CD4-positive, alpha-beta T cell (primary cell): ENCODE results near the gene POLR3E. TPM values are rescaled to one million over a fixed set of nuclear protein-coding genes. Genes with fewer than 3 reads are reported as not detected.
"Not testable (repeated sequence)": the region's sequence is repeated elsewhere in the genome, so short reads cannot be mapped to it uniquely, and the experiment has no call there.

Experiments
- ATAC-seq: fragments of 200-7000 bp; cut with Tn5 transposase; one replicate; pipeline ENCODE4 v1.10.0; 2022; ENCODE audit warnings: mild to moderate bottlenecking; ENCODE audit not compliant: poor library complexity
- CTCF ChIA-PET: fragments of 350-600 bp; sonication (Branson Sonifier 250); formaldehyde crosslinking; loops from one replicate; lab custom pipeline; 2021; ENCODE audit warnings: antibody characterized with exemption, inconsistent platforms; lab: Charles Lee
- POLR2A ChIA-PET: fragments of 350-600 bp; sonication (Branson Sonifier 250); formaldehyde crosslinking; loops from one replicate; lab custom pipeline; 2021; ENCODE audit warnings: antibody characterized with exemption, inconsistent platforms; lab: Charles Lee
- DNase-seq, 14 experiments: peaks; one replicate each; pipeline ENCODE4 v3.0.0-alpha.2; 2013 to 2020; ENCODE audit warnings: mixed read lengths in 2 of 14
- H3K27ac ChIP-seq, 2 donors: one replicate each; pipeline versions ENCODE4 v1.5.1 to v1.7.0; 2013; ENCODE audit warnings: low read length in 2 of 2, low read depth in 1 of 2, mild to moderate bottlenecking in 1 of 2
- H3K27me3 ChIP-seq, 2 experiments: 1 replicate in 1 of 2; 2 replicates in 1 of 2; pipeline versions ENCODE4 v1.6.1 to v1.7.0; 2013; ENCODE audit warnings: low read length in 2 of 2, control low read depth in 1 of 2, mild to moderate bottlenecking in 1 of 2, moderate library complexity in 1 of 2; ENCODE audit not compliant: insufficient read depth in 2 of 2, control insufficient read depth in 1 of 2
- H3K36me3 ChIP-seq: one replicate; pipeline ENCODE4 v1.6.1; 2013; ENCODE audit warnings: low read length, control low read depth; ENCODE audit not compliant: insufficient read depth
- H3K4me1 ChIP-seq: one replicate; pipeline ENCODE4 v1.6.1; 2013; ENCODE audit warnings: low read length, control low read depth; ENCODE audit not compliant: insufficient read depth
- H3K4me3 ChIP-seq: one replicate; pipeline ENCODE4 v1.5.1; 2013; ENCODE audit warnings: mild to moderate bottlenecking, low read length, moderate library complexity
- H3K9me3 ChIP-seq, 2 experiments: 1 replicate in 1 of 2; 2 replicates in 1 of 2; pipeline versions ENCODE4 v1.6.1 to v1.7.0; 2013; ENCODE audit warnings: low read length in 2 of 2, mild to moderate bottlenecking in 2 of 2, control low read depth in 1 of 2, moderate library complexity in 1 of 2; ENCODE audit not compliant: control insufficient read depth in 1 of 2, insufficient read depth in 1 of 2
- H3K27ac Mint-ChIP-seq: one replicate; pipeline ENCODE4 v1.8.0; 2020; ENCODE audit warnings: mixed read lengths
- H3K27me3 Mint-ChIP-seq: one replicate; pipeline ENCODE4 v1.8.0; 2021; ENCODE audit warnings: mixed read lengths
- H3K36me3 Mint-ChIP-seq: one replicate; pipeline ENCODE4 v1.8.0; 2021; ENCODE audit warnings: low read depth, mixed read lengths
- H3K4me1 Mint-ChIP-seq: one replicate; pipeline ENCODE4 v1.8.0; 2021; ENCODE audit warnings: low read depth, mixed read lengths
- H3K4me3 Mint-ChIP-seq: one replicate; pipeline ENCODE4 v1.8.0; 2020; ENCODE audit warnings: mild to moderate bottlenecking, mixed read lengths
- H3K9me3 Mint-ChIP-seq: one replicate; pipeline ENCODE4 v1.8.0; 2020; ENCODE audit warnings: mixed read lengths
- intact Hi-C, 2 experiments: fragments of 100-400 bp; cut with DNase I in 1 of 2; cut with micrococcal nuclease in 1 of 2; formaldehyde crosslinking; loops; one replicate each; pipeline versions ENCODE4 v1.15.1 to v1.9.0; 2023 to 2025; cut with DNase I, micrococcal nuclease
- total RNA-seq, 174 experiments: library from RNA in 2 of 174; stranded (reverse) in 2 of 174; gene quantifications; one replicate each; pipeline ENCODE4 v1.2.3 and lab custom pipeline; 2021 to 2026
- TF ChIP-seq, protein P1 (sequence below): fragments of 200-600 bp; IDR thresholded peaks from one replicate; pipeline ENCODE4 v1.8.0; 2022; ENCODE audit warnings: antibody characterized with exemption, mild to moderate bottlenecking

POLR3E gene
- total RNA-seq, 2 experiments from 2014 or later = 239 to 242 TPM

GRCh38 chr16:22348291-22348690 lies 51.1 kb downstream of the POLR3E start:
- TF ChIP-seq, protein P1, sequence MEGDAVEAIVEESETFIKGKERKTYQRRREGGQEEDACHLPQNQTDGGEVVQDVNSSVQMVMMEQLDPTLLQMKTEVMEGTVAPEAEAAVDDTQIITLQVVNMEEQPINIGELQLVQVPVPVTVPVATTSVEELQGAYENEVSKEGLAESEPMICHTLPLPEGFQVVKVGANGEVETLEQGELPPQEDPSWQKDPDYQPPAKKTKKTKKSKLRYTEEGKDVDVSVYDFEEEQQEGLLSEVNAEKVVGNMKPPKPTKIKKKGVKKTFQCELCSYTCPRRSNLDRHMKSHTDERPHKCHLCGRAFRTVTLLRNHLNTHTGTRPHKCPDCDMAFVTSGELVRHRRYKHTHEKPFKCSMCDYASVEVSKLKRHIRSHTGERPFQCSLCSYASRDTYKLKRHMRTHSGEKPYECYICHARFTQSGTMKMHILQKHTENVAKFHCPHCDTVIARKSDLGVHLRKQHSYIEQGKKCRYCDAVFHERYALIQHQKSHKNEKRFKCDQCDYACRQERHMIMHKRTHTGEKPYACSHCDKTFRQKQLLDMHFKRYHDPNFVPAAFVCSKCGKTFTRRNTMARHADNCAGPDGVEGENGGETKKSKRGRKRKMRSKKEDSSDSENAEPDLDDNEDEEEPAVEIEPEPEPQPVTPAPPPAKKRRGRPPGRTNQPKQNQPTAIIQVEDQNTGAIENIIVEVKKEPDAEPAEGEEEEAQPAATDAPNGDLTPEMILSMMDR = no peak
- no peaks in the 10 kb centered on the region for H3K9me3 Mint-ChIP-seq
- CTCF ChIA-PET = no interaction called here
- no peak for DNase-seq
- Histone ChIP-seq H3K4me3 (no peak overlapping the region), H3K4me1 (peaks cover 4% of the 10 kb centered on the region), H3K36me3 (peaks cover 72% of the 10 kb centered on the region), H3K27me3 (no peaks in the 10 kb centered on the region), H3K9me3 (no peaks in the 10 kb centered on the region), H3K27ac (no peak overlapping the region)
- H3K4me3 Mint-ChIP-seq = no peak overlapping the region
- peak overlapping the region; percentile 33 for H3K27ac Mint-ChIP-seq
- H3K4me1 Mint-ChIP-seq = peaks cover 42% of the 10 kb centered on the region
- no peaks in the 10 kb centered on the region for H3K27me3 Mint-ChIP-seq
- no peak for ATAC-seq
- POLR2A ChIA-PET = interaction anchor here (1.1 to 2.1 kb wide), 2 partner anchors 10 to 27 kb away, joined by 4 to 12 read pairs; no protein-coding TSS in a partner anchor
- intact Hi-C loops = loop anchor here in 1 of 2 experiments (2.0 kb wide), 1 partner anchor 13 kb away; no protein-coding TSS in a partner anchor
- peaks cover 95% of the 10 kb centered on the region for H3K36me3 Mint-ChIP-seq

DNA sequence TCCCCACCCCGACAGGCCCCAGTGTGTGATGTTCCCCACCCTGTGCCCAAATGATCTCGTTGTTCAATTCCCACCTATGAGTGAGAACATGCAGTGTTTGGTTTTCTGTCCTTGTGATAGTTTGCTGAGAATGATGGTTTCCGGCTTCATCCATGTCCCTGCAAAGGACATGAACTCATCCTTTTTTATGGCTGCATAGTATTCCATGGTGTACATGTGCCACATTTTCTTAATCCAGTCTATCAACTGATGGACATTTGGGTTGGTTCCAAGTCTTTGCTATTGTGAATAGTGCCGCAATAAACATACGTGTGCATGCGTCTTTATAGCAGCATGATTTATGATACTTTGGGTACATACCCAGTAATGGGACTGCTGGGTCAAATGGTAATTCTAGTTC lies 53.8 kb downstream of the POLR3E start:
- POLR2A ChIA-PET = interaction anchor here (1.0 kb wide), 1 partner anchor 22 kb away, joined by 4 read pairs; no protein-coding TSS in a partner anchor
- peak overlapping the region; percentile 85 for H3K27ac Mint-ChIP-seq
- intact Hi-C loops = not testable (repeated sequence)

GRCh38 chr16:22352140-22352539 lies 54.9 kb downstream of the POLR3E start:
- H3K4me1 Mint-ChIP-seq = peaks cover 58% of the 10 kb centered on the region
- ChIA-PET CTCF (interaction anchor here (1.0 kb wide), 1 partner anchor 20 kb away, joined by 5 read pairs; no protein-coding TSS in a partner anchor), POLR2A (interaction anchor here (2.2 to 11.2 kb wide), 2 partner anchors 8 to 21 kb away, joined by 7 to 327 read pairs; partner anchors contain the start of gene CDR2)
- H3K9me3 Mint-ChIP-seq = no peaks in the 10 kb centered on the region
- H3K36me3 Mint-ChIP-seq = peaks cover 84% of the 10 kb centered on the region
- DNase-seq = no peak
- no peak overlapping the region for H3K4me3 ChIP-seq
- TF ChIP-seq, protein P1 = no peak
- no peak overlapping the region for H3K27ac ChIP-seq
- no peak overlapping the region for H3K4me3 Mint-ChIP-seq
- no peaks in the 10 kb centered on the region for H3K27me3 ChIP-seq
- H3K4me1 ChIP-seq = peaks cover 29% of the 10 kb centered on the region
- no peaks in the 10 kb centered on the region for H3K27me3 Mint-ChIP-seq
- intact Hi-C loops = no loop called here
- no peaks in the 10 kb centered on the region for H3K9me3 ChIP-seq
- no peak for ATAC-seq
- peak overlapping the region; percentile 85 for H3K27ac Mint-ChIP-seq
- H3K36me3 ChIP-seq = peaks cover 52% of the 10 kb centered on the region

More for the DNA sequence above, 53.8 kb downstream of the POLR3E start:
- DNase-seq, H3K4me3 ChIP-seq, H3K27me3 ChIP-seq, H3K9me3 ChIP-seq, H3K4me3 Mint-ChIP-seq, H3K27me3 Mint-ChIP-seq, CTCF ChIA-PET, H3K27ac ChIP-seq, H3K9me3 Mint-ChIP-seq, ATAC-seq: not testable (repeated sequence)
- H3K36me3 ChIP-seq = peaks cover 63% of the 10 kb centered on the region
- H3K4me1 Mint-ChIP-seq = peaks cover 65% of the 10 kb centered on the region
- peaks cover 19% of the 10 kb centered on the region for H3K4me1 ChIP-seq
- peaks cover 93% of the 10 kb centered on the region for H3K36me3 Mint-ChIP-seq
